Loucy (cell line): ENCODE data around the gene PDPN.

Source experiments
- EZH2phosphoT487 ChIP-seq: fragments of 200-600 bp; IDR thresholded peaks from 2 replicates; pipeline ENCODE4 v1.6.1; 2018; ENCODE audit warnings: antibody characterized with exemption, mild to moderate bottlenecking, moderate library complexity, borderline replicate concordance
- TF ChIP-seq, protein P1 (sequence below): fragments of 200-600 bp; sonication (generic); conservative IDR thresholded peaks from 2 replicates; pipeline ENCODE4 v1.5.1; 2014; ENCODE audit warnings: mild to moderate bottlenecking, antibody characterized with exemption, low read length

DNA sequence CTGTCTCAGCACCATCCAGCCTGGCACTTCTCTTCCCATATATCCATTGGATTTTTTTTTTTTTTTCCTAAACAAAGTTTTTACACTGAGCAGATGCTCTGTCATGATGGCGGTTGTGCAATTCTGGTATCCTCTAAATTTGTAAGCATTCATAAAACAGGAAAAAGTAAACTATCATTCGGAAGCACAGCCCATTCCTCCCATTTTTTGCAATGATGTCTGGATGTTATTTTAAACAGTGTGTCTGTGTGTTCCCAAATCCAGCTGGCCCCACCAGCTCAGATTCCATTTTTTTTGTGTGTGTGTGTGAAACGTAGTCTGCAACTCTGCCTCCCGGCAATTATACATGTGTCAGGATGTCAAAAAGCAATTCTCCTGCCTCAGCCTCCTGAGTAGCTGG is 33.5 kb downstream of the PDPN start:
- TF ChIP-seq, protein P1, sequence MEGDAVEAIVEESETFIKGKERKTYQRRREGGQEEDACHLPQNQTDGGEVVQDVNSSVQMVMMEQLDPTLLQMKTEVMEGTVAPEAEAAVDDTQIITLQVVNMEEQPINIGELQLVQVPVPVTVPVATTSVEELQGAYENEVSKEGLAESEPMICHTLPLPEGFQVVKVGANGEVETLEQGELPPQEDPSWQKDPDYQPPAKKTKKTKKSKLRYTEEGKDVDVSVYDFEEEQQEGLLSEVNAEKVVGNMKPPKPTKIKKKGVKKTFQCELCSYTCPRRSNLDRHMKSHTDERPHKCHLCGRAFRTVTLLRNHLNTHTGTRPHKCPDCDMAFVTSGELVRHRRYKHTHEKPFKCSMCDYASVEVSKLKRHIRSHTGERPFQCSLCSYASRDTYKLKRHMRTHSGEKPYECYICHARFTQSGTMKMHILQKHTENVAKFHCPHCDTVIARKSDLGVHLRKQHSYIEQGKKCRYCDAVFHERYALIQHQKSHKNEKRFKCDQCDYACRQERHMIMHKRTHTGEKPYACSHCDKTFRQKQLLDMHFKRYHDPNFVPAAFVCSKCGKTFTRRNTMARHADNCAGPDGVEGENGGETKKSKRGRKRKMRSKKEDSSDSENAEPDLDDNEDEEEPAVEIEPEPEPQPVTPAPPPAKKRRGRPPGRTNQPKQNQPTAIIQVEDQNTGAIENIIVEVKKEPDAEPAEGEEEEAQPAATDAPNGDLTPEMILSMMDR: no peak
- no peak for TF ChIP-seq EZH2phosphoT487
